IPS DF 6.9 (cell line): Measurements from ENCODE around the gene OR7C1.
A peak's percentile ranks its signal among the peaks of the same experiment; 100 is the strongest.
"Not testable (repeated sequence)": the region's sequence is repeated elsewhere in the genome, so short reads cannot be mapped to it uniquely, and the experiment has no call there.

Experiments
- DNase-seq: peaks from one replicate; pipeline ENCODE4 v3.0.0-alpha.2; 2013; ENCODE audit warnings: low read depth, low spot score
- H3K27ac ChIP-seq: one replicate; pipeline ENCODE4 v1.5.1; 2013; ENCODE audit warnings: low read length, control low read depth
- H3K27me3 ChIP-seq: 2 replicates; pipeline ENCODE4 v1.6.1; 2013; ENCODE audit warnings: mild to moderate bottlenecking, low read length; ENCODE audit not compliant: control insufficient read depth, insufficient read depth
- H3K36me3 ChIP-seq: 2 replicates; pipeline ENCODE4 v1.6.1; 2013; ENCODE audit warnings: low read length; ENCODE audit not compliant: control insufficient read depth, insufficient read depth
- H3K4me1 ChIP-seq: 2 replicates; pipeline ENCODE4 v1.6.1; 2013; ENCODE audit warnings: low read length; ENCODE audit not compliant: control insufficient read depth, insufficient read depth
- H3K4me3 ChIP-seq: 2 replicates; pipeline ENCODE4 v1.5.1; 2013; ENCODE audit warnings: mild to moderate bottlenecking, low read length
- H3K9me3 ChIP-seq: 2 replicates; pipeline ENCODE4 v1.6.1; 2013; ENCODE audit warnings: low read length, inconsistent platforms; ENCODE audit not compliant: control insufficient read depth, insufficient read depth
- WGBS: extraction: QIAGEN DNeasy Blood & Tissue Kit; methylation state at CpG from one replicate; pipeline ENCODE4 v1.1.7; 2013; ENCODE audit warnings: mixed read lengths, missing lambda C conversion rate; ENCODE audit not compliant: insufficient read length, insufficient coverage; 5-methylcytosine and 5-hydroxymethylcytosine counted together

OR7C1 gene

DNA sequence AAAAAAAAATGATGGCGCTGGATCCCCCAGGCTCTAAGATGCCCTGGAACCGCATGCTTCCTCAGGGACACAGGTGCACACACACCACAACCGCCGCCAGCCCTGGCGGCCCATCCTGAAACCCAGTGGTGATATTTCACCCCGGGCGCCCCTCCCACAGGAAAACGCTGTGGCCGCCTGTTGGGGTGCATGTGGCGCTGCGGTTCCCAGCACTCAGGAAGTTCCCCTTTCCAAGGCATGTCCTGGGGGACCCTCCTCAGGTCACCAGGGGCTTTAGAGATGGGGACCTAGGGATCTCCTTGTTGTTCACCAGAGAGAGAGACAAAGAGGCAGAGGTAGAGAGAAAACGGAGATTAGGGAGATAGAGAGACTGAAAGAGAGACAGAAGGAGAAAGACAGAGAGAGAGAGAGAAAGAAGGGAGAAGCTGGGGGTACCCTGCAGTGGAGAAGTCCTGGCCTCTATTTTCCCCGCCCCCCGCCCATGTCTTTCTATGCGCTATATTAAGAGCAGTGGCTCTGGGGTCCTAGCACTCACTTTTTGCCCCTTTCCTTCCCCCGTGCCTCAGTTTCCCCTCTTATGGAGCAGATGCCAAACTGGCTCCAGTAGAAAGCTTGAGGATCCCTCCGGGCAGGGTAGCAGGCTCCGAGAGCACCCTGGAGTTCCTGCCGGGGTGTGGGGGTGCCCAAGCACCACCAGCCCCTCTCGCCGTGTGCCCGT, 59.0 kb downstream of the OR7C1 start:
- WGBS, result no CpG with 5 or more reads among the region's 22 CpGs
- H3K9me3 ChIP-seq, result no peaks in the 10 kb centered on the region
- peak overlapping the region; percentile 52; the same call in 1 of the 2 replicates for H3K4me3 ChIP-seq
- H3K27ac ChIP-seq, result no peak overlapping the region
- H3K36me3 ChIP-seq, result no peaks in the 10 kb centered on the region
- H3K4me1 ChIP-seq, result no peaks in the 10 kb centered on the region
- H3K27me3 ChIP-seq, result no peaks in the 10 kb centered on the region
- DNase-seq, result no peak

DNA sequence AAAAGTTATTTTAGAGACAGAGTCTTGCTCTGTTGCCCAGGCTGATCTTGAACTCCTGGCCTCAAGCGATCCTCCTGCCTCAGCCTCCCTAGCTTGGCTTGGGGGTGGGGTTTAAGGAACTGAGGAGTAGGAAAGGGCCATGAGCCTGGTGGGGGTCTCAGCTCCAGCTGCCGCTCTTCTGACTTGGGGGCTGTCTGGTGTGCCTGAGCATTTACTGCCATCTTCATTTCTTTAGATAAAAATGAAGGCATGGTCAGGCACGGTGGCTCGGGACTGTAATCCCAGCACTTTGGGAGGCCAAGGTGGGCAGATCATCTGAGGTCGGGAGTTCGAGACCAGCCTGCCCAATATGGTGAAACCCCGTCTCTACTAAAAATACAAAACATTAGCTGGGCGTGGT, 59.7 kb downstream of the OR7C1 start:
- H3K4me1 ChIP-seq, H3K36me3 ChIP-seq, H3K27me3 ChIP-seq, DNase-seq, H3K27ac ChIP-seq, H3K9me3 ChIP-seq, H3K4me3 ChIP-seq: not testable (repeated sequence)
- WGBS, result no CpG with 5 or more reads among the region's 8 CpGs

DNA sequence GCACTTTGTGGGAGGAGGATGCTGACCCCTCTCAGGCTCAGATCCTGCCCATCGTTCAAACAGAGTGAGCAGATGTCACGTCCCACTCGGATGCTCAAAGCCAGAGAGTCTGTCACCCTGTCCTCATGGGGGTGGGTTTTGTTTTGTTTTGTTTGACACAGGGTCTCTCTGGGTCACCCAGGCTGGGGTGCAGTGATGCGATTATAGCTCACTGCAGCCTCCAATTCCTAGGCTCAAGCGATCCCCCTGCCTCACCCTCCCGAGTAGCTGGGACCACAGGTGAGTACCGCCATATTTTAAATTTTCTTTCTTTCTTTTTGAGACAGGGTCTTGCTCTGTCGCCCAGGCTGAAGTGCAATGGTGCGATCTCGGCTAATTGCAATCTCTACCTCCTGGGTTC, 60.6 kb downstream of the OR7C1 start:
- Histone ChIP-seq H3K36me3 (no peaks in the 10 kb centered on the region), H3K27ac (no peak overlapping the region), H3K9me3 (no peaks in the 10 kb centered on the region), H3K27me3 (no peaks in the 10 kb centered on the region), H3K4me3 (no peak overlapping the region), H3K4me1 (no peaks in the 10 kb centered on the region)
- no peak for DNase-seq
- no CpG with 5 or more reads among the region's 10 CpGs for WGBS

DNA sequence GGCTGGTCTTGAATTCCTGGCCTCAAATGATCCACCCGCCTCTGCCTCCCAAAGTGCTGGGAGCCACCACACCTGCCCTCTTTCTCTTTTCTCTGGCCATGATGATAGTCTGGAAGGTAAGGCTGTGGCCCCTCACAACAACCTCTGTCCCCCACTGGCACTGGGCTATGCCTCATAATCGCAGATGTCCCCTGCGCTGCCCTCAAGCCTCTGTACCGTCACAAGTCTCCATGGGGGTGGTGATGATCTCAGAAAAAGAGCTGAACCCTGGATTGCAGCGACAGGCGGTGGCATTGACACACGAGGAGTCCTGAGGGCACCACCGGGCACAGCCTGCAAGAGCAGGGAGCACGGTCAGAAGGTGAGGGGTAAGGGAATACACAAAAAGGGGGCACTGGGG, 61.3 kb downstream of the OR7C1 start:
- H3K27ac ChIP-seq, H3K36me3 ChIP-seq, H3K4me3 ChIP-seq, H3K4me1 ChIP-seq, DNase-seq, H3K9me3 ChIP-seq, H3K27me3 ChIP-seq: not testable (repeated sequence)
- WGBS, result no CpG with 5 or more reads among the region's 9 CpGs

DNA sequence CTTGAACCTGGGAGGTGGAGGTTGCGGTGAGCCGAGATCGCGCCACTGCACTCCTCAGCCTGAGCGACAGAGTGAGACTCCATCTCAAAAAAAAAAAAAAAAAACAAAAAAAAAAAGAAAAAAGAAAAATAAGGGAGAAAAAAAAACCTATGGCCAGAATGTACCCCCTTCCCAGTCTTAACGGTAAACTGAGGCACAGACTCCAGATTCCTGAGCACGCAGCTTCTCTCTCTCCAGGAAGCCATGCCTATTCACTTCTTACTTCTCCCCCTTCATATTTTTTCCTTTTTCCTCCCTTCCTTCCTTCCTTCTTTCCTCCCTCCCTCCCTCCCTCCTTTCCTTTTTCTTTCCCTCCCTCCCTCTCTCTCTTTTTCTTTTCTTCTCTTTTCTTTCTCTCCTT, 62.0 kb downstream of the OR7C1 start:
- no peaks in the 10 kb centered on the region for H3K9me3 ChIP-seq
- no CpG with 5 or more reads among the region's 7 CpGs for WGBS
- H3K4me1 ChIP-seq, result no peaks in the 10 kb centered on the region
- no peak for DNase-seq
- H3K27me3 ChIP-seq, result no peaks in the 10 kb centered on the region
- H3K4me3 ChIP-seq, result no peak overlapping the region
- no peaks in the 10 kb centered on the region for H3K36me3 ChIP-seq
- H3K27ac ChIP-seq, result no peak overlapping the region

DNA sequence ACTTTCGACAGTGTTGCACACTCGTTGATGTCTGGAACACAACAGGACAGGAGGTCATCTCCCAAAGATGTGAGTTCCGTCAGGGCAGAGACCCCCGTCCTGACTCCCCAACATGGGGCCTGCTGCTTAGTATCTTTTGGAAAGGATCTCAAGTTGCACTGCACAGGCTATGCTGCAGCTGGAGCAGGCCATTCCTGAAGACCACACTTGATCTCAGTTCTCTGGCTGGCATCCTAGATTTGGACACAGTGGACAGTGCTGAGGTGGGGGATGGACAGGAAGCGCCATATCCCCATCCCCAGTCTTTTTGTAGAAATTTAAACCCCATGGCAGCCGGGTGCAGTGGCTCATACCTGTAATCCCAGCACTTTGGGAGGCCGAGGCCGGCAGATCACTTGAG, 62.5 kb downstream of the OR7C1 start:
- no peaks in the 10 kb centered on the region for H3K36me3 ChIP-seq
- no peaks in the 10 kb centered on the region for H3K27me3 ChIP-seq
- H3K9me3 ChIP-seq, result no peaks in the 10 kb centered on the region
- H3K4me1 ChIP-seq, result no peaks in the 10 kb centered on the region
- H3K4me3 ChIP-seq, result no peak overlapping the region
- H3K27ac ChIP-seq, result no peak overlapping the region
- whole genome bisulfite sequencing, result no CpG with 5 or more reads among the region's 8 CpGs
- no peak for DNase-seq

DNA sequence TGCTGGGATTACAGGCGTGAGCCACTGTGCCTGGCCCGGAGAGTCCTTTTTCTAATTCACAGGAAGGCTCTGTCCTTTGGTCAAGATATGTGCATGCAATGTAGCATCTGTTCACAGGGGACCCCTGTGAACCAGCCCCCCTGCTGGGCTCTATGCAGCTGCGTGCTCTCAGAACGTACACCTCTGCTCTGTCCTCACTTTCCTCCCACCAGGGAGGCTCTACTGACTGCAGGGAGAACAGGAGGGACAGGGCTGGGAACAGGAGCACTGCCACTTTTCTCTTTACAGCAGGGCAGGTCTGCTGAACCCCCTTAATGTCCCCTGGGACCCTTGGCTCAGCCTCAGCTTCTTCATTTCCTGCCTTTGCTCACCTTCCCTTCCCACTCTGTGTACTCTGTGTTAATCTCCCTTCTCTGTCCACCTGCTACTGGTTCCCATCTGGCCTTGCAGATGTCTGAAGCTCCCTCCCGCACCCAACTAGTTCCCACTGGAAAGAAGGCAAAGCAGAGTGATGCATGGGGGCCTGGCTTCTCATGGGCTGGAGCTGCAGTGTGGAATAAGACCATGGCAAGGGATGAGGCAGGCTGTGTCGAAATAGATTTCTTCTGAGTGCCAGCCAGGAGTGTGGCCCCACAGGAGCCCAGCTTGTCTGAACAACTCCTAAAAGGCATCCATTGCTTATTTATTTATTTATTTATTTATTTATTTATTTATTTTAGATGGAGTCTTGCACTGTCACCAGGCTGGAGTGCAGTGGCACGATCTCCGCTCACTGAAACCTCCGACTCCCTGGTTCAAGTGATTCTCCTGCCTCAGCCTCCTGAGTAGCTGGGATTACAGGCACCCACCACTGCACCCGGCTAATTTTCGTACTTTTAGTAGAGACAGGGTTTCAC, 63.8 kb downstream of the OR7C1 start:
- H3K36me3 ChIP-seq, result no peaks in the 10 kb centered on the region
- H3K4me1 ChIP-seq, result no peaks in the 10 kb centered on the region
- no peak overlapping the region for H3K27ac ChIP-seq
- no peak for DNase-seq
- WGBS, result no CpG with 5 or more reads among the region's 11 CpGs
- H3K9me3 ChIP-seq, result no peaks in the 10 kb centered on the region
- no peak overlapping the region for H3K4me3 ChIP-seq
- no peaks in the 10 kb centered on the region for H3K27me3 ChIP-seq

DNA sequence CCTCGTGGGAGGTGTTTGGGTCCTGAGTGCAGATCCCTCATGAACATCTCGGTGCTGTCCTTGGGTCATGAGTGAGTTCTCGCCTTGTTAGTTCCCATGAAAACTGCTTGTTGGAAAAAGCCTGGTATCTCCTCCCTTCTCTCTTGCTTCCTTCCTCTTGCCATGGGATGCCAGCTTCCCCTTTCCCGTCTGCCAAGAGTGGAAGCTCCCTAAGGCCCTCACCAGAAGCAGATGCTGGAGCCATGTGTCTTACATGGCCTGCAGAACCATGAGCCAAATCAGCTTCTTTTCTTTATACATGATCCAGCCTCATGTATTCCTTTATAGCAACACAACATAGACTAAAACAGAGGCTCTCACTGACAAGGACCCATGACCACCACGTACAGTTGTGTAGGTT, 64.8 kb downstream of the OR7C1 start:
- no peak for DNase-seq
- Histone ChIP-seq H3K9me3 (no peaks in the 10 kb centered on the region), H3K27me3 (no peaks in the 10 kb centered on the region), H3K4me3 (no peak overlapping the region), H3K27ac (no peak overlapping the region), H3K4me1 (no peaks in the 10 kb centered on the region), H3K36me3 (no peaks in the 10 kb centered on the region; the same call in 1 of the 2 replicates)
- WGBS, result no CpG with 5 or more reads among the region's 5 CpGs

DNA sequence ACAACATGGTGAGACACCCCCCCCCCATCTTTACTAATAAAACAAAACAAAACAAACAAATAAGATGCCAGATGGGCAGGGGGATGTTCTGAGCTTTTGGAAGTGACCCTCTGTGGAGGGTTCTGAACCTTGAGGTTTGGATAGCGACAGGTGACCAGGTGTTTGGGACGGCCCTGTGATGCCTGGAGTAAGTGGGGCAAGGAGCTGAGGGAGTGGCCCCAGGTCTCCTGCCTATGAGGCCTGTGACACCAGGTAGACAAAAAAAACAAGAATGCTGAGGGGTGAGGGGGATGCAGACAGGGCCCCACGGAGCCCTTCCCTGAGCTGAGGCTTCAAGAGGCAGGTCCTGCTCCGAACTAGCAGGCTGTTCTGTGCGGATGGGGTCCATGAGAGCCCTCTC, 65.8 kb downstream of the OR7C1 start:
- H3K4me3 ChIP-seq, result no peak overlapping the region
- H3K4me1 ChIP-seq, result no peaks in the 10 kb centered on the region
- H3K36me3 ChIP-seq, result no peaks in the 10 kb centered on the region; the same call in 1 of the 2 replicates
- no peaks in the 10 kb centered on the region for H3K9me3 ChIP-seq
- H3K27me3 ChIP-seq, result no peaks in the 10 kb centered on the region
- H3K27ac ChIP-seq, result no peak overlapping the region
- no peak for DNase-seq
- WGBS, result no CpG with 5 or more reads among the region's 5 CpGs

DNA sequence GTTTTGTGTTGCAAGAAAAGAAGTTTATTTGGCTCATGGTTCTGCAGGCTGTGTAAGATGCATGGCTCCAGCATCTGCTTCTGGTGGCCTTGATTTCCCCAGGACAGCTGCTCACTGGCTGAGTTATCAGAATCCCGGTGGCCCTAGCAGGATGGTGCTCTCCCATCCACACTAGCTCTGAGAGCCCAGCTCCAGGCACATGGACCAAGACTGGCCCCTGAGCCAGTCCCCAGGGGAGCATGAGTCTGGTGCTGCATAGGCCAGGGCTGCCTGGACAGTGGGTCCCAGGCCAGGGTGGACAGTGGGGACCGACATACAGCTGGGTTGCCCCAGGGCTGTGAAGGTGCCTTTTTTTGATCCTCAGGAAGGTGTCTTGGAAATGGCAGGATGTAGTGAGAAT, 67.0 kb downstream of the OR7C1 start:
- H3K27ac ChIP-seq, result no peak overlapping the region
- no peaks in the 10 kb centered on the region for H3K27me3 ChIP-seq
- no peak for DNase-seq
- WGBS, result no CpG with 5 or more reads among the region's 2 CpGs
- no peaks in the 10 kb centered on the region; the same call in 1 of the 2 replicates for H3K36me3 ChIP-seq
- no peaks in the 10 kb centered on the region for H3K4me1 ChIP-seq
- H3K4me3 ChIP-seq, result no peak overlapping the region
- H3K9me3 ChIP-seq, result no peaks in the 10 kb centered on the region
